Spleen (tissue), 7 donors: ENCODE data around the gene TMEM125.

Source experiments
- POLR2A ChIP-seq, 3 donors: fragments of 450-650 bp; IDR thresholded peaks; one replicate each; pipeline ENCODE4 v1.5.1; 2017; ENCODE audit warnings: antibody characterized with exemption in 3 of 3, mild to moderate bottlenecking in 1 of 3
- TF ChIP-seq, protein P1 (sequence below), 11 experiments: fragments of 200-600 bp in 7 of 11; fragments of 450-650 bp in 4 of 11; sonication (generic) in 4 of 11; IDR thresholded peaks in 8 of 11; conservative IDR thresholded peaks in 3 of 11; 1 replicate in 7 of 11; 2 replicates in 4 of 11; pipeline versions ENCODE4 v1.4.0 to v1.8.0; 2016 to 2021; ENCODE audit warnings: antibody characterized with exemption in 11 of 11, inconsistent platforms in 4 of 11, mild to moderate bottlenecking in 1 of 11
- donor health status: DM: no; HTN: no; CAD: no; lungs with moderate emphysema.
- donor health status: DM: no; HTN: no; CAD: no.
- donor health status: DM: no; HTN: no; CAD: no.

DNA sequence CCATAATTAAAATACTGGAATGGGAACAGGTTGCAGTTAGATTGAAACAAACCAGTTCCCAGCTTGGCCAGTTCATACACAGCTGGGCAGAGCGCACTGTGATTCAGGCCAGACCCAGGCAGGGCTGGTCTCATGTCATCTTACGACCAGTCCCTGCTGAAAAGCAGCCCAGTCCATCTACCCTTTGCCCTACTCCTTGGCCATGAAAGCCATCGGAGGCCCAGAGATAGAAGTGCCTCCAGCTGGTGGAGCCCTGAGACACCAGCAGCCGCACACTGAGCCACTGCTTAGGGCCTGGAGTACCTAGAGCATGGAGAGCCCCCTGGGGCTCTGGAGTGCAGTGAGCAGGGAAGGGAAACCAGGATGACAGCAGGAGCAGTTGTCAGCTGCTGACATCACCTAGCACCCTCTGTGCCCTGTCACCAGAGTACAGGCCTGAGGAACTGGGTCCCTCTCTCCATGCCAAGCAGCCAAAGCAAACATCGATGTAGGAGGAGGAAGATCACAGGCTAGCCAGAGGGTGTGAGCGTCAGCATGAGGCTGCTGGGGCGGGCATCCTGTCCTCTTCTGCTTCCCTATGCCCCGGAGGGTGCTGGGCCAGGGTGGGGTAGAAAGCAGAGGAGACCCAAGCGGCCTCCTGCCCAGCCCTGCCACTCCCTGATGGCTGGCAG is 34.2 kb upstream of the TMEM125 start:
- TF ChIP-seq, protein P1, sequence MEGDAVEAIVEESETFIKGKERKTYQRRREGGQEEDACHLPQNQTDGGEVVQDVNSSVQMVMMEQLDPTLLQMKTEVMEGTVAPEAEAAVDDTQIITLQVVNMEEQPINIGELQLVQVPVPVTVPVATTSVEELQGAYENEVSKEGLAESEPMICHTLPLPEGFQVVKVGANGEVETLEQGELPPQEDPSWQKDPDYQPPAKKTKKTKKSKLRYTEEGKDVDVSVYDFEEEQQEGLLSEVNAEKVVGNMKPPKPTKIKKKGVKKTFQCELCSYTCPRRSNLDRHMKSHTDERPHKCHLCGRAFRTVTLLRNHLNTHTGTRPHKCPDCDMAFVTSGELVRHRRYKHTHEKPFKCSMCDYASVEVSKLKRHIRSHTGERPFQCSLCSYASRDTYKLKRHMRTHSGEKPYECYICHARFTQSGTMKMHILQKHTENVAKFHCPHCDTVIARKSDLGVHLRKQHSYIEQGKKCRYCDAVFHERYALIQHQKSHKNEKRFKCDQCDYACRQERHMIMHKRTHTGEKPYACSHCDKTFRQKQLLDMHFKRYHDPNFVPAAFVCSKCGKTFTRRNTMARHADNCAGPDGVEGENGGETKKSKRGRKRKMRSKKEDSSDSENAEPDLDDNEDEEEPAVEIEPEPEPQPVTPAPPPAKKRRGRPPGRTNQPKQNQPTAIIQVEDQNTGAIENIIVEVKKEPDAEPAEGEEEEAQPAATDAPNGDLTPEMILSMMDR (IDR thresholded peaks at IDR 0.05 in 8 of 11, conservative IDR thresholded peaks at IDR 0.05 in 3 of 11) = no peak
- no peak for TF ChIP-seq POLR2A (IDR thresholded peaks at IDR 0.05)
